HPDE6-E6E7 (cell line): Measurements from ENCODE around the gene DLG2.
"Not testable (repeated sequence)": the region's sequence is repeated elsewhere in the genome, so short reads cannot be mapped to it uniquely, and the experiment has no call there.

ENCODE experiments used
- DNase-seq: peaks from one replicate; pipeline ENCODE4 v3.0.0; 2011; ENCODE audit warnings: missing footprints; ENCODE audit errors: extremely low spot score

DLG2 gene

GRCh38 chr11:84383576-84383975 is 1243.6 kb downstream of the DLG2 start:
- DNase-seq = no peak

- no peak for DNase-seq
Measured at GRCh38 chr11:84381666-84382065, 1245.5 kb downstream of the DLG2 start.

- no peak for DNase-seq
Measured at GRCh38 chr11:84372381-84372950, 1254.7 kb downstream of the DLG2 start.

- DNase-seq = no peak
Measured at GRCh38 chr11:84358034-84358433, 1269.1 kb downstream of the DLG2 start.

GRCh38 chr11:84355911-84356310 is 1271.2 kb downstream of the DLG2 start:
- DNase-seq = no peak

- no peak for DNase-seq
Measured at GRCh38 chr11:84345597-84345996, 1281.5 kb downstream of the DLG2 start.

GRCh38 chr11:84345027-84345426 is 1282.1 kb downstream of the DLG2 start:
- no peak for DNase-seq

- no peak for DNase-seq
Measured at GRCh38 chr11:84339796-84340195, 1287.3 kb downstream of the DLG2 start.

- no peak for DNase-seq
Measured at GRCh38 chr11:84333221-84333620, 1293.9 kb downstream of the DLG2 start.

- DNase-seq = no peak
Measured at GRCh38 chr11:84322211-84322610, 1304.9 kb downstream of the DLG2 start.

- DNase-seq = no peak
Measured at GRCh38 chr11:84319863-84320262, 1307.3 kb downstream of the DLG2 start.

GRCh38 chr11:84316866-84317555 is 1310.1 kb downstream of the DLG2 start:
- no peak for DNase-seq

GRCh38 chr11:84313830-84314359 is 1313.2 kb downstream of the DLG2 start:
- DNase-seq = no peak

- no peak for DNase-seq
Measured at GRCh38 chr11:84310268-84310667, 1316.9 kb downstream of the DLG2 start.

- DNase-seq = not testable (repeated sequence)
Measured at GRCh38 chr11:84308491-84308890, 1318.7 kb downstream of the DLG2 start.

GRCh38 chr11:84300092-84300491 is 1327.1 kb downstream of the DLG2 start:
- no peak for DNase-seq

GRCh38 chr11:84297570-84297969 is 1329.6 kb downstream of the DLG2 start:
- no peak for DNase-seq

GRCh38 chr11:84295815-84296214 is 1331.3 kb downstream of the DLG2 start:
- no peak for DNase-seq

GRCh38 chr11:84292955-84293354 is 1334.2 kb downstream of the DLG2 start:
- no peak for DNase-seq

- no peak for DNase-seq
Measured at GRCh38 chr11:84292006-84292405, 1335.1 kb downstream of the DLG2 start.

- no peak for DNase-seq
Measured at GRCh38 chr11:84290647-84291046, 1336.5 kb downstream of the DLG2 start.

GRCh38 chr11:84289381-84289906 is 1337.7 kb downstream of the DLG2 start:
- DNase-seq = no peak

GRCh38 chr11:84273541-84273940 is 1353.6 kb downstream of the DLG2 start:
- DNase-seq = no peak
